Kidney epithelial cell (primary cell): ENCODE results near the gene PAGE3. TPM values are rescaled to one million over a fixed set of nuclear protein-coding genes. Genes with fewer than 3 reads are reported as not detected.
A peak's percentile ranks its signal among the peaks of the same experiment; 100 is the strongest.

Experiments used
- DNase-seq: peaks from one replicate; pipeline ENCODE4 v3.0.0-alpha.2; 2010; ENCODE audit warnings: low read depth
- H3K27me3 ChIP-seq: 2 replicates; pipeline ENCODE4 v1.6.0; 2011; ENCODE audit warnings: low read length; ENCODE audit not compliant: control insufficient read depth, insufficient read depth
- H3K36me3 ChIP-seq: 2 replicates; pipeline ENCODE4 v1.5.1; 2011; ENCODE audit warnings: low read length; ENCODE audit not compliant: control insufficient read depth, insufficient read depth
- H3K4me3 ChIP-seq: 2 replicates; pipeline ENCODE4 v1.5.1; 2011; ENCODE audit warnings: low read depth, mild to moderate bottlenecking, control low read depth, low read length
- total RNA-seq: library from RNA; depleted of rRNA; stranded (reverse); fragments of >200 nt; gene quantifications from 2 replicates; pipeline ENCODE4 v1.2.3, GENCODE V29; 2015
- TF ChIP-seq, protein P1 (sequence below): IDR thresholded peaks from 2 replicates; pipeline ENCODE4 v1.5.1; 2011; ENCODE audit warnings: mild to moderate bottlenecking, moderate library complexity, low read length, control low read depth, inconsistent platforms; ENCODE audit not compliant: insufficient read depth, poor library complexity, severe bottlenecking

The PAGE3 gene
- total RNA-seq, 1 donor from 2014 or later: not detected

DNA sequence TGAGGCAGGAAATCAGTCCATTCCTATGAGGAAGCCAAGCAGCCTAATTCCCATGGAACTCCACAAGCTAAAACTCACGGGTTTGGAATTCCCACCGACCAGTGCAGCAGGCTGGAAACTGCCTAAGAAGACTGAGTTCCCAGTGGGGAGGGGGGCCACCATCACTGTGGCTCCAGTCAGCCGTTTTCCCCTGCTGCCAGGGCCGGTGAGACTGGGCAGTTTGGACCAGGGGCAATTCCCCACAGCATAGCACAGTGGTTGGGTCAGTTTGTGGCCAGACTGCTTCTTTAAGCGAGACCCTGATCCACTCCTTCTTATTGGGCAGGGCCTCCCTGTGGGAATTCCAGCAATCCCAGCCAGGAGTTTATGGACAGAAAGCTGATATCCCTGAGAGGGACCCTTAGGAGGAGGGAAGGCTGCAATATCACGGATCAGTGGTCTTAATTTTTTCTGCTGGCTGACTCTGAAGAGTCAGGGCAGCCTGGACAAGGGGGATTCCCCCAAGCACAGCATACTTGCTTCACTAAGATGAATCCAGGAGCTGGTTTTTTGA is 23.9 kb downstream of the PAGE3 start:
- peak; percentile 9 for DNase-seq
- no peaks in the 10 kb centered on the region for H3K27me3 ChIP-seq
- no peak overlapping the region for H3K4me3 ChIP-seq
- TF ChIP-seq, protein P1, sequence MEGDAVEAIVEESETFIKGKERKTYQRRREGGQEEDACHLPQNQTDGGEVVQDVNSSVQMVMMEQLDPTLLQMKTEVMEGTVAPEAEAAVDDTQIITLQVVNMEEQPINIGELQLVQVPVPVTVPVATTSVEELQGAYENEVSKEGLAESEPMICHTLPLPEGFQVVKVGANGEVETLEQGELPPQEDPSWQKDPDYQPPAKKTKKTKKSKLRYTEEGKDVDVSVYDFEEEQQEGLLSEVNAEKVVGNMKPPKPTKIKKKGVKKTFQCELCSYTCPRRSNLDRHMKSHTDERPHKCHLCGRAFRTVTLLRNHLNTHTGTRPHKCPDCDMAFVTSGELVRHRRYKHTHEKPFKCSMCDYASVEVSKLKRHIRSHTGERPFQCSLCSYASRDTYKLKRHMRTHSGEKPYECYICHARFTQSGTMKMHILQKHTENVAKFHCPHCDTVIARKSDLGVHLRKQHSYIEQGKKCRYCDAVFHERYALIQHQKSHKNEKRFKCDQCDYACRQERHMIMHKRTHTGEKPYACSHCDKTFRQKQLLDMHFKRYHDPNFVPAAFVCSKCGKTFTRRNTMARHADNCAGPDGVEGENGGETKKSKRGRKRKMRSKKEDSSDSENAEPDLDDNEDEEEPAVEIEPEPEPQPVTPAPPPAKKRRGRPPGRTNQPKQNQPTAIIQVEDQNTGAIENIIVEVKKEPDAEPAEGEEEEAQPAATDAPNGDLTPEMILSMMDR: no peak
- no peaks in the 10 kb centered on the region for H3K36me3 ChIP-seq

DNA sequence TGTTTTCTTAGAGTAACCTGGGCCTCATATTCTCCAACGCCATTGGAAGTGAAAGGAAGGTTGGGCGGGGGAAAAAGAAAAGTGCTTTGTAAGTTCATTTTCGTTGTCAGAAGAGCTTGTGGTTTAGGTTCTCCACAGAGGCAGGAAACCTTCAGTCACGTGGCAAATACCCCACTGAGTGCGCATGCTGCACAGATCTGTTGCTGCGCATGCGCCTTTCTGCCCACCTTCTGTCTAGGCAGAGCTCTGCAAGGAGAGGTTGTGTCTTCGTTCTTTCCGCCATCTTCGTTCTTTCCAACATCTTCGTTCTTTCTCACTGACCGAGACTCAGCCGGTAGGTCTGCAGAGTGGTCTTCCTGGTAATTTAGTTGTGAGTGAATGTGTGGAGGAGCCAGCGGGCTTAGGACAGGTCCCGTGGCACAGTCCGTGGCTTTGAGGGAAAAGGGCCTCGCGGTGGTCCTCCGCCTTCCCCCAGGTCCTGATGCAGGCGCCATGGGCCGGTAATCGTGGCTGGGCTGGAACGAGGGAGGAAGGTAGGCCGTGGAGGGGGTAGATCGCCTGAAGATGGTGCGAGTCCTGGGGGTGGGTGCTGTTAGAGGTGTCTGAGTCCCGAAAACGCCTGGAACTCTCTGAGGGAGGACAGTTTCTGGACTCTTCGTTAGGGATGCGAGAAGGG is 44.5 kb downstream of the PAGE3 start, which contains the start of gene PAGE5:
TSS of gene PAGE5 (plus strand) at position 228 of the 676 bp plus-strand sequence. CDS start 1,037 bp downstream, outside the sequence.
- Histone ChIP-seq H3K36me3 (no peaks in the 10 kb centered on the region), H3K4me3 (no peak within 1 kb of the TSS), H3K27me3 (no peaks in the 10 kb centered on the region)
- TF ChIP-seq, protein P1: no peak
- DNase-seq: no peak

DNA sequence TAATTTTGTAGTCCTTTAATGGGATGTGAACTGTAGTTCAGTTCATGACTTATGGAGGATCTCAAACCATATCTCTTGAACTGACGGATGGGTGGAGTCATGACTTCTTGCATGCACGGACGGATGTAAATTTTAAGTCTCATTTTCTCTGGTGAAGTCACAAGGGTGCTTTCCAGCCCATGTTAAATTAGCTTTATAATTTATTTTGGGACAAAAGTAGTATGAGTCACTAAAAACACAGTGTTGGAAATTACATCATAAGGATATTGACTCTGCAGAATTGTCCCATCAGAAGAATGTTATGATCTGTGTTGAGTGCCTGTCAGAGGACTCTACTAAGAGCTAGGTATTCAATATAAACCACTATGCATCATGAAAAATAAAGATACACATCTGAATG is 51.3 kb downstream of the PAGE3 start:
- no peak for DNase-seq
- Histone ChIP-seq H3K27me3 (no peaks in the 10 kb centered on the region), H3K36me3 (no peaks in the 10 kb centered on the region), H3K4me3 (no peak overlapping the region)
- TF ChIP-seq, protein P1: no peak

DNA sequence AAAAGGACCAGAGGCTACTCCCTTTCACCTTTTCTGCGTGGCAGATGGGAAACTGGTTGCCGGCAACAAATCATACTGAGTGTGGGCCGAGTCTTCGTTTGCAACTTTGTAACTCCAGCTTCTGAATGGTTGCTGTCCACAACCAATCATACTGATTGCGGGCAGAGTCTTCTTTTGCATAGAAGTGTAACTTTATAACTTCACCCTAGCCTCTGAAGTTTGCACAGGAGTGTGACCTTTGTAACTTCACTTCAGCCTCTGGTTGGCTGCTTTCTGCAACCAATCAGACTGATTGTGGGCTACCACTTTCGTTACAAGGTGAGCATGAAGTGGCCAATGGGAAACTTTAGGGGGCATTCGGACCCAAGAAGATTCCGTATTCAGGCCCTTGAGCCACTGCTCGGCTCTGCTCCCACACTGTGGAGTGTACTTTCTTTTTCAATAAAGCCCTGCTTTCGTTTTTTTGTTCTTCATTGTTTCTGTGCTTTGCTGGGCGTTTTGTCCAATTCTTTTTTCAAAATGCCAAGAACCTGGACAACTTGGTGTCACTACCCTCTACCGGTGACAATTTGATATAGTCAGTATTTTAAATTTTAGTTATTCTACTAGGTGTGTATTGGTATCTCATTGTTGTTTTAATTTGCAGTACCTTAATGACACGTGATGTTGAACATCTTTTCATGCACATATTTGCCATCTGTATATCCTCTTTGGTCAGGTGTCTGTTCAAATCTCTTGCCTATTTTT is 53.6 kb downstream of the PAGE3 start:
- Histone ChIP-seq H3K27me3 (no peaks in the 10 kb centered on the region), H3K36me3 (no peaks in the 10 kb centered on the region), H3K4me3 (no peak overlapping the region)
- DNase-seq: no peak
- TF ChIP-seq, protein P1: no peak

Other genes starting within 250 kb of the PAGE3 start
- not detected in 2 replicates for gene ALAS2, start 233.9 kb downstream of the PAGE3 start, total RNA-seq
- not detected in 2 replicates for gene PAGE2B, start 189.9 kb downstream of the PAGE3 start, total RNA-seq
- gene PAGE2, start 175.9 kb downstream of the PAGE3 start, total RNA-seq: not detected in 2 replicates
- not detected in 2 replicates for gene PAGE5, start 44.6 kb downstream of the PAGE3 start, total RNA-seq
- gene MAGEH1, start 187.2 kb upstream of the PAGE3 start, total RNA-seq: 18.0 and 22.5 TPM in 2 replicates
- 2.0 and 2.1 TPM in 2 replicates for gene USP51, start 224.9 kb upstream of the PAGE3 start, total RNA-seq